Measurements from ENCODE around the gene GSE1.
A peak's percentile ranks its signal among the peaks of the same experiment; 100 is the strongest.

The GSE1 gene

GRCh38 chr16:85712801-85713200 is 99.7 kb downstream of the GSE1 start:
- TF ChIP-seq CTCF (IDR thresholded peaks at IDR 0.05) (no peak), ZFX (IDR thresholded peaks at IDR 0.05; ENCODE audit: borderline replicate concordance) (no peak)
- H3K27ac ChIP-seq = no peak overlapping the region

- TF ChIP-seq ZFX (IDR thresholded peaks at IDR 0.05; ENCODE audit: borderline replicate concordance) (no peak), CTCF (IDR thresholded peaks at IDR 0.05) (no peak)
- H3K27ac ChIP-seq = no peak overlapping the region
These were observed 102.3 kb downstream of the GSE1 start for GRCh38 chr16:85715169-85716021.

GRCh38 chr16:85716022-85716679 is 103.0 kb downstream of the GSE1 start:
- TF ChIP-seq CTCF (IDR thresholded peaks at IDR 0.05) = no peak
- H3K27ac ChIP-seq = no peak overlapping the region

GRCh38 chr16:85716680-85717038 is 103.5 kb downstream of the GSE1 start:
- no peak overlapping the region for H3K27ac ChIP-seq
- no peak for TF ChIP-seq CTCF (IDR thresholded peaks at IDR 0.05)

- TF ChIP-seq ZFX (IDR thresholded peaks at IDR 0.05; ENCODE audit: borderline replicate concordance) (no peak), CTCF (IDR thresholded peaks at IDR 0.05) (peak; percentile 87)
- no peak overlapping the region for H3K27ac ChIP-seq
These were observed 104.5 kb downstream of the GSE1 start for GRCh38 chr16:85717393-85718152.

- no peak overlapping the region for H3K27ac ChIP-seq
- TF ChIP-seq CTCF (IDR thresholded peaks at IDR 0.05) = peak; percentile 8
- no peak for TF ChIP-seq ZFX (IDR thresholded peaks at IDR 0.05; ENCODE audit: borderline replicate concordance)
These were observed 105.0 kb downstream of the GSE1 start for GRCh38 chr16:85718153-85718477.

GRCh38 chr16:85718682-85719081 is 105.6 kb downstream of the GSE1 start:
- H3K27ac ChIP-seq = no peak overlapping the region
- TF ChIP-seq CTCF (IDR thresholded peaks at IDR 0.05) = peak; percentile 73
- TF ChIP-seq ZFX (IDR thresholded peaks at IDR 0.05; ENCODE audit: borderline replicate concordance) = no peak
